Activated naive CD4-positive, alpha-beta T cell treated with anti-CD3 and anti-CD28 coated beads for 36 hours (primary cell): ENCODE measurements around the gene ANAPC1. TPM values are rescaled to one million over a fixed set of nuclear protein-coding genes. Genes with fewer than 3 reads are reported as not detected.
A peak's percentile ranks its signal among the peaks of the same experiment; 100 is the strongest.
"Not testable (repeated sequence)": the region's sequence is repeated elsewhere in the genome, so short reads cannot be mapped to it uniquely, and the experiment has no call there.

Source experiments
- CTCF ChIA-PET: fragments of 350-600 bp; sonication (Branson Sonifier 250); formaldehyde crosslinking; loops from one replicate; lab custom pipeline; 2021; ENCODE audit warnings: antibody characterized with exemption; lab: Charles Lee
- DNase-seq: peaks from one replicate; pipeline ENCODE4 v3.0.0-alpha.2; 2020
- H3K27ac Mint-ChIP-seq: one replicate; pipeline ENCODE4 v1.8.0; 2021; ENCODE audit warnings: mild to moderate bottlenecking, mixed read lengths
- H3K27me3 Mint-ChIP-seq: one replicate; pipeline ENCODE4 v1.8.0; 2021; ENCODE audit warnings: low read depth, mixed read lengths
- H3K36me3 Mint-ChIP-seq: one replicate; pipeline ENCODE4 v1.8.0; 2021; ENCODE audit warnings: low read depth, mixed read lengths
- H3K4me1 Mint-ChIP-seq: one replicate; pipeline ENCODE4 v1.8.0; 2021; ENCODE audit warnings: low read depth, mixed read lengths
- H3K4me3 Mint-ChIP-seq: one replicate; pipeline ENCODE4 v1.8.0; 2021; ENCODE audit warnings: mild to moderate bottlenecking, moderate library complexity, mixed read lengths
- H3K9me3 Mint-ChIP-seq: one replicate; pipeline ENCODE4 v1.8.0; 2021; ENCODE audit warnings: mixed read lengths
- intact Hi-C: fragments of 100-400 bp; cut with micrococcal nuclease; formaldehyde crosslinking; loops from one replicate; pipeline ENCODE4 v1.15.1; 2023
- total RNA-seq, 2 experiments: library from RNA; stranded (reverse); gene quantifications; one replicate each; pipeline ENCODE4 v1.2.3, GENCODE V29; 2021

ANAPC1 gene
- total RNA-seq, 2 experiments from 2014 or later = 92.5 to 104 TPM

DNA sequence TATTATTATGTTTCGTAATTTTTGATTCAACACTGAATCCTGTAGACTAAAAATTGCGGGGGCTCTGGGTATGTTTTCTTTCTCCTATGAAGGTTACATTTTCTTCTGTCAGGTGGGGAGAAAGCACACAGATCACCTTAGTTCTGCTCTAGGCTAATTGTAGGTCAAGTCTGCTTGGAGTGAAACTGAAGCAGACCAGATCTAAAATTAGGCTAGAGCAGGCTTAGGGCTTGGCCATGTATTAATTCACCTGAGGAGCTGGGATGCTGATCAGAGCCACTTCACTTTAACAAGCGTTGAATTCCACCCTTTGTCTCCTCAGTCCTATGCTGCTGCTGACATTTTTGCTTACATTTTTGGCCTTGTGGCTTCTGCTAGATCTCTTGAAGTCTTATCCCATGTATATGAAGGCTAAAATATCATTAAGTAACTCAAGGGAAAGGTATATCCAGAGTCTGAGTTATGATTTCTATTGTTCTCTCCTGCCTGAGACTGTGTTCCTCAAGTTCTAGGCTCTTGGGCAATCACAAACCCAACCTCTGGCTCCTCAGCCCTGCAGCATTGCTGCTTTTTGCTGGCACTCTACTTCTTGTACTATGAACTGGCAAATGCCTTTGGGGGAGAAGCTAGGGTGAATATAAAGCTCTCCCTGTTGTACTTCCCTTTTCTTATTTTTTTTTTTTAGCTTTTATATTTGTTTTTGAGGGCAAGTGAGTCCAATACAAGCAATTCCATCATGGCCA is 112.9 kb downstream of the ANAPC1 start:
- H3K27ac Mint-ChIP-seq, H3K4me3 Mint-ChIP-seq, H3K9me3 Mint-ChIP-seq, DNase-seq, intact Hi-C loops, CTCF ChIA-PET, H3K27me3 Mint-ChIP-seq, H3K4me1 Mint-ChIP-seq, H3K36me3 Mint-ChIP-seq: not testable (repeated sequence)

DNA sequence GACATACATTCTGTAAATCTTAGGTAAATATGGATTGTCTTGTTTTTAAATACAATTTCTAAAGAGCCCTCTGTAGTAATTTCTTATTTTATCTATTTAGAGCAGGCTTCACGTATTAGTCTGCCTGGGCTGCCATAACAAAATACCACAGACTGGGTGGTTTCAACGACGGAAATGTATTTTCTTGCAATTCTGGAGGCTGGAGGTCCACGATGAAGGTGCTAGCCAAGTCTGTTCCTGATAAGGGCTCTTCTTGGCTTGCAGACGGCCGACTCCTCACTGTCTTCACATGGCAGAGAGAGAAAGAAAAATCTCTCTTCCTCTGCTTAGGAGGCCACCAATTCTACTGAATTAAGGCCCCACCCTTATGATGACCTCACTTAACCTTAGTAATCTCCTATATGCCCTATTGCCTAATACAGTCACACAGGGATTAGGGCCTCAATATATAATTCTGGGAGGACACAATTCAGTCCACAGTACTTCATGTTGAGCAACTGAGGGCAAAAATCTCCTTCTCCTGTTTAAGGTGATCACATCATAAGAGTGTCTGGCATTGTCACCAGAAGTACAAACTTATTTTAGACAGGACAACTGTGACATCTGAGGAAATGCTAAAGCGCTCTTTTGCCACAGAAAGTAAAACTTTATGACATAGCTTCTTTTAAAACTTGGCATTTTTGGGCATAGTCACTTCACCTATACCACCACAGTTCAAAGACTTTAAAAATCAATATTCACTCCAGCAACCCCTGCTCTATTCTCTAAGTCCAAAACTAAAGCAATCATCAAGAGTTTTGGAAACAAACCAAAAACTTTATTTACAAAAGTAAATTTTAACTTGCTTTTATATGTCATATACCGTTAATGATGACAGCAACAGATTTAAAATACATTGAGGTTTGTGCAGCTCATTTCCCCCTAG is 115.5 kb downstream of the ANAPC1 start:
- H3K36me3 Mint-ChIP-seq, H3K27me3 Mint-ChIP-seq, H3K9me3 Mint-ChIP-seq, H3K27ac Mint-ChIP-seq, H3K4me3 Mint-ChIP-seq, H3K4me1 Mint-ChIP-seq, CTCF ChIA-PET, DNase-seq, intact Hi-C loops: not testable (repeated sequence)

GRCh38 chr2:111767087-111767486 is 116.9 kb downstream of the ANAPC1 start:
- CTCF ChIA-PET, H3K27ac Mint-ChIP-seq, H3K4me3 Mint-ChIP-seq, H3K4me1 Mint-ChIP-seq, H3K36me3 Mint-ChIP-seq, H3K9me3 Mint-ChIP-seq, intact Hi-C loops, H3K27me3 Mint-ChIP-seq, DNase-seq: not testable (repeated sequence)

DNA sequence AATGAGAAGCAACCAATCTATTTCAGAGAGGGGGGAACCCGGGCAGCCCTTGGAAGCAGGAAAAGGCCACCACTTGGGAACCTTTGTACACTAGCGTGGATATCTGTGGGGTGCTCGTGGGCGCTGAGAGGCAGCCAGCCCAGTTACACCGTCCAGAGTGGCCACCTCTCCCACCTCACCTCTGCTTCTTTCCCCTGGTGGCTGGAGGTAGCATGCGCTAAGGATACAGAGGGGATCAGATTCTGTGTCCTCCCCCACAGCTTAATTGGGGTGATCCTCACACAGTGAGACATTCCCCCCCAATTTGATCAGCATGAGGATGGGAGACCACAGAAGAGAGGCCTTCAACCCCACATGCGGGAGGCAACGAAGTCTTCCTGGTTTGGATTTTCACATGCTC is 117.7 kb downstream of the ANAPC1 start:
- H3K27ac Mint-ChIP-seq, DNase-seq, CTCF ChIA-PET, H3K9me3 Mint-ChIP-seq, H3K27me3 Mint-ChIP-seq, H3K36me3 Mint-ChIP-seq, intact Hi-C loops, H3K4me1 Mint-ChIP-seq, H3K4me3 Mint-ChIP-seq: not testable (repeated sequence)

- H3K4me3 Mint-ChIP-seq, CTCF ChIA-PET, DNase-seq, H3K4me1 Mint-ChIP-seq, H3K9me3 Mint-ChIP-seq, intact Hi-C loops, H3K27ac Mint-ChIP-seq, H3K27me3 Mint-ChIP-seq, H3K36me3 Mint-ChIP-seq: not testable (repeated sequence)
These were observed 119.8 kb downstream of the ANAPC1 start for GRCh38 chr2:111764151-111764550.

GRCh38 chr2:111760697-111761284 is 123.2 kb downstream of the ANAPC1 start:
- H3K4me3 Mint-ChIP-seq, H3K27me3 Mint-ChIP-seq, CTCF ChIA-PET, H3K27ac Mint-ChIP-seq, H3K9me3 Mint-ChIP-seq, DNase-seq, H3K36me3 Mint-ChIP-seq, intact Hi-C loops, H3K4me1 Mint-ChIP-seq: not testable (repeated sequence)

DNA sequence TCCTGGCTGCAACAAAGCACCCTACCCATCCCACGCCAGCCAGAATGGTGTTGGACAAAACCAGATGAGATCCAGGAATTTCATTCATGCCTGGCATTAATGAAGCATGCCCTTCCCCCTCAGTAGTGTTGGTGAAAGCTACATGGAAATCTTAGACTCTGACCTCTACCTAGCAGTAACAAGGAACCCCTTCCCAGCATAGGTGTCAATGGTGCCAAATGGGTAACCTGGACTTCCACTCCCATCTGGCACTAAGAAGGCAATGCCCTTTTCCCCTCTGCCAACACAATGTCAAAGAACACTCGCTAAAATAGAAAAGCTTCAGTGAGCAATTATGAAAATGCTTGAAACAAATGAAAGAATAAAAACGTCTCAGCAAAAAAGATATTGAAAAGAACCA is 131.5 kb downstream of the ANAPC1 start:
- H3K4me1 Mint-ChIP-seq, H3K4me3 Mint-ChIP-seq, H3K27ac Mint-ChIP-seq, CTCF ChIA-PET, H3K36me3 Mint-ChIP-seq, H3K9me3 Mint-ChIP-seq, DNase-seq, H3K27me3 Mint-ChIP-seq, intact Hi-C loops: not testable (repeated sequence)

DNA sequence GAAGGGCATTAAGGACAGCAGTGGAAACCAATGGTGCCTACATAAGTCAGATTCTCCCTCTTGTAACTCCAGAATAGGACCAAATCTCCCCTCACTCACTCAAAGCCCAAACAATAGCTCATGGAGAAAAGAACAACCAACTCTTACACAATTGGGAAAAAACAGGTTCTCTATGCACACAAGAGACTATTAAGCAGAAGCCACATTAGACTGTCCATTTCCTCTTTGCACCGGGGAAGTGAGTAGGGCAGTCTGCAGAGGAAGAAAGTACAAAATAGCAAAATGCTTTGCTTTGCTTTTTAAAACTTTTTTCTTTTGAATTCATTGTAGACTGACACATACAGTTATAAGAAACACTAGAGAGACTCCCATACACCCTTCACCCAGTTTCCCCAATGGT is 133.4 kb downstream of the ANAPC1 start:
- DNase-seq, H3K27me3 Mint-ChIP-seq, H3K4me1 Mint-ChIP-seq, H3K36me3 Mint-ChIP-seq, intact Hi-C loops, H3K9me3 Mint-ChIP-seq, CTCF ChIA-PET, H3K4me3 Mint-ChIP-seq, H3K27ac Mint-ChIP-seq: not testable (repeated sequence)

DNA sequence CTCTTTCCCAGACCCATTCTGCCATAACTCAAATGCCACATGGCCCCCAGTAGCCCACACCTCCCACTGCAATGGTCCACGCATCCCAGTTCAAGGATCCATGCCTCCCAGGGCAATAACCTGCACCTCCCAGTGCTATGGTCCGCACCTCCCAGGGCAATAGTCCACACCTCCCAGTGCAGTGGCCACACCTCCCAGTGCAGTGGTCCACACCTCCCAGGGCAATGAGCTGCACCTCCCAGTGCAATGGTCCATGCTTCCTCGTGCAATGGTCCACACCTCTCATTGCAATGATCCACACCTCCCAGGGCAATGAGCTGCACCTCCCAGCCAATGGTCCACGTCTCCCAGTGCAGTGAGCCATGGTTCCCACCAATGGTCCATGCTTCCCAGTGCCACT is 135.6 kb downstream of the ANAPC1 start:
- H3K27me3 Mint-ChIP-seq, H3K4me1 Mint-ChIP-seq, H3K9me3 Mint-ChIP-seq, H3K4me3 Mint-ChIP-seq, H3K27ac Mint-ChIP-seq, H3K36me3 Mint-ChIP-seq, intact Hi-C loops, CTCF ChIA-PET, DNase-seq: not testable (repeated sequence)

- H3K4me3 Mint-ChIP-seq, H3K36me3 Mint-ChIP-seq, CTCF ChIA-PET, intact Hi-C loops, H3K27ac Mint-ChIP-seq, H3K9me3 Mint-ChIP-seq, H3K27me3 Mint-ChIP-seq, H3K4me1 Mint-ChIP-seq: not testable (repeated sequence)
- peak; percentile 96 for DNase-seq
These were observed 136.4 kb downstream of the ANAPC1 start for GRCh38 chr2:111747410-111748115.

DNA sequence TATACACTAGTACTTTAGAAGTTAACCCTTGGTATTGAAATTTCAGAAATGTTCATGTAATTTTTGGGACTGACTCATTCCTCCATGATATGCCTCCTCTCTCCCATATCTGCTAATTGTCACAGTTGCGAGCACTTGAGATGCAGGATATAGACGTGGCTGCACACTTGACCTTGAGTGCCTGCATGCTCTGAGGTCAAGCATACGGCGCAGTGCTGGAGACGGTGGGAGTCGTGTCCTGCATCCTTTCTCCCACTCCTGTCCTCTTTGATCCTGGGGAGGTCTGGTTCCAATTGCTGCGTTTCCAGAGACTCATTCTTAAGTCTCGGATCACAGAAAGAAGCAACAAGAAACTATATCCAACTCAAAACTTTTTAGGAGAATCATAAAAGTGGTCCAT is 139.2 kb downstream of the ANAPC1 start:
- H3K4me1 Mint-ChIP-seq, H3K27me3 Mint-ChIP-seq, H3K9me3 Mint-ChIP-seq, H3K27ac Mint-ChIP-seq, CTCF ChIA-PET, H3K4me3 Mint-ChIP-seq, intact Hi-C loops, H3K36me3 Mint-ChIP-seq, DNase-seq: not testable (repeated sequence)

DNA sequence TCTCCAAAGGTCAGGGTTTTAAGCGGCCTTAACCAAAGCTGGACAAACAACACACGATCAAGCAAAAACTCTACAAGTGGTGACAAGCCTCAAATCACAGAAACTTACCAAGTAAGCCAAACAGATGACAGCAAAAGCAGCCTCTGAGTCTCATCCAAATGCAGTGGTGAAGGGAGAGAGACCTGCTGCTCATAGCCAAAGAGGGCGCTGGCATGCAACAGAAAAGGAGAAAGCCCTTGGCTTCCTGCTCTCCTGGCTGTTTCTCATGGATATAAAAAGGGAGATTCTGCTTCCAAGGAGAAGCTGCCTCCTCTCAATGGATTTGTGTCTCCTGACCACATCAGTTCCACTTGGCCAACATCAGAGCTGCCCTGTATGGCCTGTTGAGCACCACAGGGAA is 142.5 kb downstream of the ANAPC1 start:
- H3K4me1 Mint-ChIP-seq, intact Hi-C loops, H3K9me3 Mint-ChIP-seq, H3K4me3 Mint-ChIP-seq, CTCF ChIA-PET, H3K27me3 Mint-ChIP-seq, H3K36me3 Mint-ChIP-seq, DNase-seq, H3K27ac Mint-ChIP-seq: not testable (repeated sequence)
